Measurements from ENCODE around the gene RHOH. TPM values are rescaled to one million over a fixed set of nuclear protein-coding genes. Genes with fewer than 3 reads are reported as not detected.

The RHOH gene
- polyA plus RNA-seq, 2 of the 4 experiments (the other 2 are of a cell fraction) = 0.08 to 0.26 TPM

DNA sequence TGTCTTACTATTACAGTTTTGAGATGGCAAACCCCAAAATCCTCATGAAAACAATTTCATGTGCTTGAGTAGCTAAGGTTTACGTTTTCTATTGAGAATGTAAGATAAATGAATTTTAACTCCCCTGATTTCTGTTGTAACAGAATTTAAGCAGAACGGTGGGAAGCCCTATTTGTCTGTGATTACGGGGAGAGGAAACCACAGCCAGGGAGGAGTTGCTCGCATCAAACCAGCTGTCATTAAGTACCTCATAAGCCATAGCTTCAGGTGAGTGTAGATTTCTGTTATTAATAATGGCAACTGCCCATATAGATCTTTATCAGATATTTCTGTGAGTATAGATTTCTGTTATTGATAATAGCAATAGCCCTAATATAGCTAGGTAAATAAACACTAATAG lies 44.2 kb upstream of the RHOH start (continued):
- TF ChIP-seq RCOR1 (IDR thresholded peaks at IDR 0.05; ENCODE audit: low read depth, low read length) (no peak), NPAS2 (CRISPR knock-in tag; IDR thresholded peaks at IDR 0.05; ENCODE audit: borderline replicate concordance) (no peak)
- TF ChIP-seq, protein P1, sequence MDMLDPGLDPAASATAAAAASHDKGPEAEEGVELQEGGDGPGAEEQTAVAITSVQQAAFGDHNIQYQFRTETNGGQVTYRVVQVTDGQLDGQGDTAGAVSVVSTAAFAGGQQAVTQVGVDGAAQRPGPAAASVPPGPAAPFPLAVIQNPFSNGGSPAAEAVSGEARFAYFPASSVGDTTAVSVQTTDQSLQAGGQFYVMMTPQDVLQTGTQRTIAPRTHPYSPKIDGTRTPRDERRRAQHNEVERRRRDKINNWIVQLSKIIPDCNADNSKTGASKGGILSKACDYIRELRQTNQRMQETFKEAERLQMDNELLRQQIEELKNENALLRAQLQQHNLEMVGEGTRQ (IDR thresholded peaks at IDR 0.05) = no peak

DNA sequence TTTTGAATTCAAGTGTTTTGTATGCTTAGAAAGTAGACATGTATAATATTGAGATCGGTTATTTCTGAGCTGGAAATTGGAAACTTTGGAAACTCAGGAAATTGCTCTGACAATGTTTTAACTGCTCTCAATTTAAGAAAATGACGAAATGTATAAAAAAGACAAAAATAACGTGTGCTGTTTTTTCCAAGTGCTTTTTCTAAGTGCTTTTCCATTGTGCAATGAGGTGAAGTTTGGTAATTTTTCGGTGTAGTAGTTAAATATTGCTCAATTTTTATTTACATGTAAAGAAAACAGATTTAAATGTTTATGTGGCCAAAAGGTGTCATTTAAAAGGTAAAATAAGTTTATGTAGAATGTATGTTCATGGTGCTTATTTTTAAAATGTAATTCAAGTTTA lies 39.4 kb upstream of the RHOH start:
- Histone ChIP-seq H3K4me3 (no peak overlapping the region), H3K9me3 (no peaks in the 10 kb centered on the region), H3K4me1 (no peaks in the 10 kb centered on the region), H3K4me2 (no peak overlapping the region), H3K27ac (no peak overlapping the region)
- no peak for ATAC-seq
- 81% methylated on average over 4 of the region's 4 CpGs for WGBS (ENCODE audit: missing lambda C conversion rate)
- ChIA-PET CTCF (no interaction called here), POLR2A (no interaction called here)
- no peak for DNase-seq (ENCODE audit: low read depth in 1 of 2, low spot score in 1 of 2)
- no peak for FAIRE-seq
- TF ChIP-seq TP53 (CRISPR knock-in tag; IDR thresholded peaks at IDR 0.05) = no peak
- TF ChIP-seq CBX8 (IDR thresholded peaks at IDR 0.05) = no peak
- TF ChIP-seq ZC3H11A (IDR thresholded peaks at IDR 0.05) = no peak
- TF ChIP-seq MAZ (IDR thresholded peaks at IDR 0.05; ENCODE audit: borderline replicate concordance, low read depth, low read length) = no peak
- no peak for TF ChIP-seq FOXS1 (CRISPR knock-in tag; IDR thresholded peaks at IDR 0.05)
- TF ChIP-seq ESRRA (IDR thresholded peaks at IDR 0.05; ENCODE audit: borderline replicate concordance, low read length) = no peak
- TF ChIP-seq CEBPB (IDR thresholded peaks at IDR 0.05) = no peak
- TF ChIP-seq NPAS2 (CRISPR knock-in tag; IDR thresholded peaks at IDR 0.05; ENCODE audit: borderline replicate concordance) = no peak
- TF ChIP-seq HOXB5 (CRISPR knock-in tag; IDR thresholded peaks at IDR 0.05) = no peak
- TF ChIP-seq ZSCAN20 (CRISPR knock-in tag; IDR thresholded peaks at IDR 0.05) = no peak
- TF ChIP-seq, protein P2, sequence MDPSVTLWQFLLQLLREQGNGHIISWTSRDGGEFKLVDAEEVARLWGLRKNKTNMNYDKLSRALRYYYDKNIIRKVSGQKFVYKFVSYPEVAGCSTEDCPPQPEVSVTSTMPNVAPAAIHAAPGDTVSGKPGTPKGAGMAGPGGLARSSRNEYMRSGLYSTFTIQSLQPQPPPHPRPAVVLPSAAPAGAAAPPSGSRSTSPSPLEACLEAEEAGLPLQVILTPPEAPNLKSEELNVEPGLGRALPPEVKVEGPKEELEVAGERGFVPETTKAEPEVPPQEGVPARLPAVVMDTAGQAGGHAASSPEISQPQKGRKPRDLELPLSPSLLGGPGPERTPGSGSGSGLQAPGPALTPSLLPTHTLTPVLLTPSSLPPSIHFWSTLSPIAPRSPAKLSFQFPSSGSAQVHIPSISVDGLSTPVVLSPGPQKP (IDR thresholded peaks at IDR 0.05; ENCODE audit: low read depth, low read length) = no peak
- TF ChIP-seq POLR2AphosphoS2 (conservative IDR thresholded peaks at IDR 0.05; ENCODE audit: low read length) = no peak
- TF ChIP-seq MAFK (IDR thresholded peaks at IDR 0.05; ENCODE audit: partially characterized antibody) = no peak
- TF ChIP-seq NR3C1 (IDR thresholded peaks at IDR 0.05) = no peak
- TF ChIP-seq, protein P3, sequence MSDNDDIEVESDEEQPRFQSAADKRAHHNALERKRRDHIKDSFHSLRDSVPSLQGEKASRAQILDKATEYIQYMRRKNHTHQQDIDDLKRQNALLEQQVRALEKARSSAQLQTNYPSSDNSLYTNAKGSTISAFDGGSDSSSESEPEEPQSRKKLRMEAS (IDR thresholded peaks at IDR 0.05) = no peak
- TF ChIP-seq EP300 (IDR thresholded peaks at IDR 0.05) = no peak
- TF ChIP-seq CHD4 (IDR thresholded peaks at IDR 0.05; ENCODE audit: borderline replicate concordance) = no peak
- no peak for TF ChIP-seq HDAC2 (IDR thresholded peaks at IDR 0.05)
- no peak for TF ChIP-seq HOXA7 (CRISPR knock-in tag; IDR thresholded peaks at IDR 0.05)
- no peak for TF ChIP-seq POLR2A (IDR thresholded peaks at IDR 0.05; ENCODE audit: low read length)

DNA sequence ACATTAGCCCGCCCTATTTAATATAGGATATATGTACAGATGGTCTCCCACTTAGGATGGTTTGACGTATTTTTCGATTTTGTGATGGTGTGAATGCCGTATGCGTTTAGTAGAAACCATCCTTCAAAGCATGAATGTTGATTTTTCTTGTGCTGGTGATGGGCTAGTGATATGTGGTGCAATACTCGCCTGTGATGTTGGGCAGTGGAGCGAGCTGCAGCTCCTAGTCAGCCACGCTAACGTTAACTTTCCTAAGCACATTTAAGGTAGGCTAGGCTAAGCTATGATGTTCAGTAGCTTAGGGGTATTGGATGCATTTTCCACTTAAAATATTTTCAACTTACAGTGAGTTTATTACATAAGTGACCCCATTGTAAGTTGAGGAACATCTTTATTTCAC lies 36.6 kb upstream of the RHOH start:
- TF ChIP-seq, protein P4, sequence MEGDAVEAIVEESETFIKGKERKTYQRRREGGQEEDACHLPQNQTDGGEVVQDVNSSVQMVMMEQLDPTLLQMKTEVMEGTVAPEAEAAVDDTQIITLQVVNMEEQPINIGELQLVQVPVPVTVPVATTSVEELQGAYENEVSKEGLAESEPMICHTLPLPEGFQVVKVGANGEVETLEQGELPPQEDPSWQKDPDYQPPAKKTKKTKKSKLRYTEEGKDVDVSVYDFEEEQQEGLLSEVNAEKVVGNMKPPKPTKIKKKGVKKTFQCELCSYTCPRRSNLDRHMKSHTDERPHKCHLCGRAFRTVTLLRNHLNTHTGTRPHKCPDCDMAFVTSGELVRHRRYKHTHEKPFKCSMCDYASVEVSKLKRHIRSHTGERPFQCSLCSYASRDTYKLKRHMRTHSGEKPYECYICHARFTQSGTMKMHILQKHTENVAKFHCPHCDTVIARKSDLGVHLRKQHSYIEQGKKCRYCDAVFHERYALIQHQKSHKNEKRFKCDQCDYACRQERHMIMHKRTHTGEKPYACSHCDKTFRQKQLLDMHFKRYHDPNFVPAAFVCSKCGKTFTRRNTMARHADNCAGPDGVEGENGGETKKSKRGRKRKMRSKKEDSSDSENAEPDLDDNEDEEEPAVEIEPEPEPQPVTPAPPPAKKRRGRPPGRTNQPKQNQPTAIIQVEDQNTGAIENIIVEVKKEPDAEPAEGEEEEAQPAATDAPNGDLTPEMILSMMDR (IDR thresholded peaks at IDR 0.05) = no peak
- no peak for TF ChIP-seq BHLHE40 (IDR thresholded peaks at IDR 0.05; ENCODE audit: low read depth, low read length)
- TF ChIP-seq FOSL2 (IDR thresholded peaks at IDR 0.05) = no peak
- TF ChIP-seq FOSL2 (CRISPR knock-in tag; IDR thresholded peaks at IDR 0.05) = no peak
- no peak for TF ChIP-seq CEBPB (IDR thresholded peaks at IDR 0.05)
- TF ChIP-seq GATA3 (IDR thresholded peaks at IDR 0.05; ENCODE audit: borderline replicate concordance) = no peak
- no peak for TF ChIP-seq KDM5A (IDR thresholded peaks at IDR 0.05)
- TF ChIP-seq TFCP2L1 (CRISPR knock-in tag; IDR thresholded peaks at IDR 0.05) = no peak
- no peak for TF ChIP-seq CHD2 (IDR thresholded peaks at IDR 0.05; ENCODE audit: low read length, partially characterized antibody)
- no peak for TF ChIP-seq ZNF302 (CRISPR knock-in tag; IDR thresholded peaks at IDR 0.05)
- no peak for TF ChIP-seq HOXB5 (CRISPR knock-in tag; IDR thresholded peaks at IDR 0.05)
- TF ChIP-seq PHF8 (IDR thresholded peaks at IDR 0.05; ENCODE audit: borderline replicate concordance, low read depth) = no peak
- TF ChIP-seq EHMT2 (IDR thresholded peaks at IDR 0.05; ENCODE audit: low read depth) = no peak
- TF ChIP-seq, protein P5, sequence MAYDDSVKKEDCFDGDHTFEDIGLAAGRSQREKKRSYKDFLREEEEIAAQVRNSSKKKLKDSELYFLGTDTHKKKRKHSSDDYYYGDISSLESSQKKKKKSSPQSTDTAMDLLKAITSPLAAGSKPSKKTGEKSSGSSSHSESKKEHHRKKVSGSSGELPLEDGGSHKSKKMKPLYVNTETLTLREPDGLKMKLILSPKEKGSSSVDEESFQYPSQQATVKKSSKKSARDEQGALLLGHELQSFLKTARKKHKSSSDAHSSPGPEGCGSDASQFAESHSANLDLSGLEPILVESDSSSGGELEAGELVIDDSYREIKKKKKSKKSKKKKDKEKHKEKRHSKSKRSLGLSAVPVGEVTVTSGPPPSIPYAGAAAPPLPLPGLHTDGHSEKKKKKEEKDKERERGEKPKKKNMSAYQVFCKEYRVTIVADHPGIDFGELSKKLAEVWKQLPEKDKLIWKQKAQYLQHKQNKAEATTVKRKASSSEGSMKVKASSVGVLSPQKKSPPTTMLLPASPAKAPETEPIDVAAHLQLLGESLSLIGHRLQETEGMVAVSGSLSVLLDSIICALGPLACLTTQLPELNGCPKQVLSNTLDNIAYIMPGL (CRISPR knock-in tag; IDR thresholded peaks at IDR 0.05; ENCODE audit: borderline replicate concordance) = no peak
- TF ChIP-seq RCOR1 (IDR thresholded peaks at IDR 0.05; ENCODE audit: low read depth, low read length) = no peak
- no peak for TF ChIP-seq CBX8 (IDR thresholded peaks at IDR 0.05)
- no peak for TF ChIP-seq SREBF2 (IDR thresholded peaks at IDR 0.05)
- 93% methylated on average over 9 of the region's 9 CpGs for WGBS (ENCODE audit: missing lambda C conversion rate)
- H3K4me1 ChIP-seq = no peaks in the 10 kb centered on the region
- POLR2A ChIA-PET = no interaction called here
- H3K9me3 ChIP-seq = no peaks in the 10 kb centered on the region
- H3K27ac ChIP-seq = no peak overlapping the region
- CTCF ChIA-PET = no interaction called here
- no peak overlapping the region for H3K4me3 ChIP-seq
- H3K4me2 ChIP-seq = no peak overlapping the region
- FAIRE-seq (no peak), DNase-seq (ENCODE audit: low read depth in 1 of 2, low spot score in 1 of 2) (no peak), ATAC-seq (no peak)

Data from A549 (cell line).